Activated CD8-positive, alpha-beta memory T cell treated with anti-CD3 and anti-CD28 coated beads for 4 hours (primary cell): ENCODE data around the gene SLC25A12.
"Not testable (repeated sequence)": the region's sequence is repeated elsewhere in the genome, so short reads cannot be mapped to it uniquely, and the experiment has no call there.

Experiments used
- DNase-seq, 2 donors: peaks; one replicate each; pipeline ENCODE4 v3.0.0-alpha.2; 2020; ENCODE audit warnings: low read depth in 2 of 2

The SLC25A12 gene

GRCh38 chr2:171789956-171790355 lies 104.1 kb downstream of the SLC25A12 start:
- DNase-seq = no peak

- DNase-seq = no peak
These were observed 105.6 kb downstream of the SLC25A12 start for GRCh38 chr2:171788316-171788993.

GRCh38 chr2:171787333-171788072 lies 106.5 kb downstream of the SLC25A12 start:
- DNase-seq = no peak

- no peak for DNase-seq
These were observed 108.6 kb downstream of the SLC25A12 start for GRCh38 chr2:171785450-171785849.

- no peak for DNase-seq
These were observed 115.5 kb downstream of the SLC25A12 start for GRCh38 chr2:171778515-171778914.

GRCh38 chr2:171774581-171774980 lies 119.5 kb downstream of the SLC25A12 start:
- DNase-seq = not testable (repeated sequence)

GRCh38 chr2:171772373-171772772 lies 121.7 kb downstream of the SLC25A12 start:
- DNase-seq = no peak

- DNase-seq = no peak
These were observed 122.6 kb downstream of the SLC25A12 start for GRCh38 chr2:171771463-171771862.

- DNase-seq = no peak
These were observed 130.4 kb downstream of the SLC25A12 start for GRCh38 chr2:171763602-171764001.

GRCh38 chr2:171762879-171763573 lies 131.0 kb downstream of the SLC25A12 start:
- no peak for DNase-seq

- not testable (repeated sequence) for DNase-seq
These were observed 132.9 kb downstream of the SLC25A12 start for GRCh38 chr2:171761176-171761575.

- DNase-seq = not testable (repeated sequence)
These were observed 135.3 kb downstream of the SLC25A12 start for GRCh38 chr2:171758762-171759161.

- DNase-seq = no peak
These were observed 139.6 kb downstream of the SLC25A12 start for GRCh38 chr2:171754254-171754939.

- no peak for DNase-seq
These were observed 146.7 kb downstream of the SLC25A12 start for GRCh38 chr2:171747371-171747770.

GRCh38 chr2:171745806-171746205 lies 148.2 kb downstream of the SLC25A12 start:
- no peak for DNase-seq

GRCh38 chr2:171745141-171745540 lies 148.9 kb downstream of the SLC25A12 start:
- no peak for DNase-seq

GRCh38 chr2:171742760-171743159 lies 151.3 kb downstream of the SLC25A12 start:
- no peak for DNase-seq

GRCh38 chr2:171741189-171741588 lies 152.9 kb downstream of the SLC25A12 start:
- no peak for DNase-seq

- no peak for DNase-seq
These were observed 157.9 kb downstream of the SLC25A12 start for GRCh38 chr2:171735991-171736710.
